GM18873 (cell line): ENCODE measurements around the gene NFATC2.

ENCODE experiments used
- ATAC-seq: cut with Tn5 transposase; IDR thresholded peaks from one replicate; pipeline ENCODE4 v1.9.1; 2021; ENCODE audit warnings: mild to moderate bottlenecking, moderate library complexity, moderate number of reproducible peaks; ENCODE audit not compliant: unreplicated experiment, low FRiP score

Gene NFATC2

DNA sequence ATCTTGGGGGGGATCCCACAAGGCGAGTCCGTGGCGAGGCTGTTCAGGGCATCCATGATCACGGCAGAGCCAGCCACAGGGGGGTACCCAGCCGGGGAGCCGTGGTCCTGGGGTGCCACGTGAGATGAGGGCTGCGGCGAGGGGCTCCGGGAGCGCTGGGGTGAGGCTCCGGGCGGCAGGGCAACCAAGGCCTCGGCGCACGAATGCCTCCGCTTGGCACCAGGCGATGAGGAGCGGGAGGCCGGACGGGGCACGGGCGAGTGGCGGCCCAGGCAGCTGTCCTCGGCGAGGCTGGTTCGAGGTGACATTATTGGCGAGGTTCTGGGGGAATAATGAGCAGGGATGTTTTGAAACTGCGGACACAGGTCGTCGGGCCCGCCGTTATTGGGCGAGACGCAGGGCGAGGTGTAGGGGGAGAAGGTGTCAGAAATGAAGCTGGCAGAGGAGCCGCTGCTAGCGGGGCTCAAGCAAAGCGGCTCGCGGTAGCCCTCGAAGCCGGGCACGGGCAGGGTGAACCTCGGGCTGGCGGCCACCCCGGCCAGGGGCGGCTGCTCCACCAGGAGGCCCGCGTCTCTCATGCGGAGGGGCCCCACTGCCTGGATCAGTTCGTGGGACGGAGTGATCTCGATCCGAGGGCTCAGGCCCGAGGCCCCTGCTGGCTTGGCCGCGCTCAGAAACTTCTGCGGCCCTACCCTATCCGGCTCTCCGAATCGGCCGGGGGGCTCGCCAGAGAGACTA lies 19.1 kb downstream of the NFATC2 start:
- ATAC-seq: no peak

DNA sequence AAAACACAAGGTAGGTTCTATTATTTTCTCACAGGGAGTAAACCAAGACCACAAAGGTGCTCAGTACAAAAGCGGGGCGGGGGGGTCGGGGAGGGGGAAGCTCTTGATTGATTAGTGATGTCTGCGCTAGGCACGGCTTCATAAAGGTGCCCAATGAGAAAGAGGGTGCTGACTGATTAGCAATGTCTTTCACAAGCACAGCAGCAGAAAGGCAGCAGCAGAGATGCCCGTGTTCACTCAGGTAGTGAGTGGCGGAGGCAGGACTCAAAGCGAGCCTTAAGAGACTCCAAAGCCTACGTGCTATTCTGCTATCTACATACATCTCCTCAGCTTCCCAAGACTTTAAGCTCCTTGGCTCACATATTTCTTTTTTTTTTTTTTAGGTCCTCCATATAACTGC lies 20.3 kb downstream of the NFATC2 start:
- no peak for ATAC-seq

DNA sequence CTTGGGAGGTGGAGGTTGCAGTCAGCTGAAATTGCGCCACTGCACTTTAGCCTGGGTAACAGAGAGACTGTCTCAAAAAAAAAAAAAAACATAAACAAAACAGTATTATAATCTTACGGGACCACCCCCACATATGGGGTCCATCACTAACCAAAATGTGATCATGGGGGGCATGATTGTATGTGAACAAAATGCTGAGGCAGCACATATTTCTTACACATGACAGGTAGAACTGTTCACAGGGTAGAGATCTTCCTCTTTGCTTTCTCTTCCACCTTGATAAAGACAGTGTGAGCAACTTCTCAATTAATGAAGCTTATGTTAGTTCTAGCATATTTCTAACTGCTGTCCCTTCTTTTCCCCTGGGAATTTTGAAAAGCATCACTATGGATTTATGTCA lies 24.7 kb downstream of the NFATC2 start:
- no peak for ATAC-seq

DNA sequence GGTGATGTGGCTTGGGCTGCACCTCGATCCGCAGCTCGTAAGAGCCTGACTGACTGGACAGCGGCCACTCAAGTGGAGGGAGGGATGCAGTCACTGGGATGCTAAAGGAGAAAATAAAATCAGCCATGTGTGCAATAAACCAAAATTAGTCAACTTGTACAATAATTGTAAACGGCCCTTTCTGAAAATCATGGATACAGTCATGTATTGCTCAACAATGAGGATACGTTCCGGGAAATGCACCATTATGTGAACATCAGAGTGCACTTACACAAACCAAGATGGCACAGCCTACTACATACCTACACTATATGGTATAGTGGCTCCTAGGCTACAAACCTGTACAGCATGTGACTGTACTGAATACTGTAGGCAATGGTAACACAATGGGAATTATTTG lies 25.7 kb downstream of the NFATC2 start:
- ATAC-seq: no peak

DNA sequence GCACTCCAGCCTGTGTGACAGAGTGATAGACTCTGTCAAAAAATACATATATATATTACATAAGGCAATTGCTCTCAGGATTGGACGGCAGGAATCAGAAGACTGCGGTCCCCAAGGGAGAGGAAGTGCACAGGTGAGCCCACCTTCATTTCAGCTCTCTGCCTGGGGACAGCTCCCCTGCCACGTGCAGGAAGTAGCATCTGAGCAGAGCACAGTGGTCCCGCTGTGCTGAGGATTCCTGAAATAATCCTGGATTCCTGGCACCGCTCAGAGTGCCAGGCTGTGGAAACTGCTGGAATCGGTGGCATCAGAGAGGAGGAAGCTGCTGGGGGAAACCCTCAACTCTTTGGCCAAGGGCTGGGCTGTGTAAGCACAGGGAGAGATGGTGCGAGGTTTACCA lies 27.7 kb downstream of the NFATC2 start:
- ATAC-seq: no peak

DNA sequence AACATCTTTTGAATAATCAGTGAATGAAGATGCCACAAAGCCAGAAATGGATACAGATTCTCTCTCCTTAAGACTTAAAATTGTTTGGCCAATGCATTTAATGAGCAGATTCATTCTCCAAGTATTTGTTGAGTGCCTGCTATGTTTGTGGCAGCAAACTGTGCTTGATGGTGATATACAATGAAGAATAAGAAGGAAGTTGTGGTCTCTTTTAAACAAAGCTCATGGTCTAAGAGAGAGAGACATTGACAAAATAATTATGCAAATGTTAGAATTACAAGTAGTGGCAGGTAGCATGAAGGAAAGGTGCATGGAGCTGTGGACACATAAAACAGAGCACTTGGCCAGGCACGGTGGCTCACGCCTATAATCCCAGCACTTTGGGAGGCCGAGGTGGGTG lies 28.3 kb downstream of the NFATC2 start:
- ATAC-seq: no peak

DNA sequence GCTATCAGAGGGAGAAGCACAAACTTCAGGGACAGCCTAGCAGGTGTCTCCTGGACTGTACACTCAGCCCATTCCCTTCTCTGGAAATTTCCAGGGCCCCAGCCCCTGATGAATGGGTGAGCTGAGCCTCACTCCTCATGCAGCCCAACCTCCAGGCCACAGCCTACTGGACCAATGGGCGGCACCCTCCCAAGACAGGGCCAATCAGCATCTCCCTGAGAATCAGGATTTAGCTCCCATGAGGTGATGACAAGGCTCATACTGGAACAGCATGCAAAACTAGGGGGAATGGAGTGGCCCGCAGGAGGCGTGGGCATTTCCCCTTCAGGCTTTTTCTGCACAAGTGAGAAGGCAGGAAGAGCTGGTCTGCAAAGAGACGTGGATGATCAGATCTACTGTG lies 29.0 kb downstream of the NFATC2 start:
- no peak for ATAC-seq

DNA sequence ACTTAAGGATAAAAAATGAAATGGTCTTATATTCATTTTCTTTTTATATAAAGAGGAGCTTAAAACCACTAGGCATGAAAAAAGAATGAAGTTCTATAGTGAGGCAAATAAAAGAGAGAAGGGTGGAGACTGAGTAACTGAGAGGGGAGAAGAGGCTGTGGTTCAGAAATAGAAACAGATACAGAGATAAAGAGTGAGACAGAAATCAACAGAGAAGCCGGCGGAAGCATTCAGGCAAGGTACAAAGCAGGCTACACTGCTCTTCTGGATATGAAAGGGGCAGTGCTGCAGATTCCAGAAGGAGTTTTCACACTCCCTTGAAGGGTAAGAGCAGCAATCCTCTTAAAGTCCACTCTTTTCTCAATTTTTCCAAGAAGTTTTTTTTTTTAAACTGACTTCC lies 29.9 kb downstream of the NFATC2 start:
- no peak for ATAC-seq

DNA sequence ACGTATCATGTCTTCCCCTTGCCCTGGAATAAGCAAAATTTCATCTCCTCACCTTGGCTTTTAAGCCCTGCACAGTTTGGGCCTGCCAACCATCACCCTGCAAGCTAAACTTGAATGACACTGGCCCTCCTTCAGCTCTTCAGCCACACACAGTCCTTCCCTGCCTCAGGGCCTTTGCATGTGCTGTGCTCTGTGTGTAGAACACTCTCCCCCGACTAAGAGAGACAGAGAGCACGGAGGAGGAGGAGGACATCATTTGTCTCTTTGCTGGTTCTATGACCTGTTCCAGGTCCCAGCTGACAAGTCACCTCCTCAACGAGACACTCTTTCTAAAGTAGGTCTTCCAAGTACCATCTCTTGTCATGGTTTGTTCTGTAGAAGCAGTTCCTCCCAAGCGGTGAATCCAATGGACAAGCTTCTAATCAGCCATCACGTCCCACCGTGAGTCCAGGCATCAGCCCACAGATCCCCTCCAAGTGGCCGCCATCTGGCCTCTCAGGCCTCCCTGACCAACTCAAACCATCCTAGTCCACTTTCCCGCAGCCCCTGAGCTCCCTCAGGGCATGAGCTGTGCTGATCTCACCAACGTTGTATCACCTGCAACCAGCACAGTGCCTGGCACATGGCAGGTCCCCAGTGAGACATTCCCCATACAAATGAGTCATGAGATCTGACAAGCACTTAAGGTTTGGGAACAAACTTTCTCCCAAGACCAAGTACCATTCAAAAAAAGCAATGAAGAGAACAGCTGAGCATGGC lies 30.5 kb downstream of the NFATC2 start:
- no peak for ATAC-seq

DNA sequence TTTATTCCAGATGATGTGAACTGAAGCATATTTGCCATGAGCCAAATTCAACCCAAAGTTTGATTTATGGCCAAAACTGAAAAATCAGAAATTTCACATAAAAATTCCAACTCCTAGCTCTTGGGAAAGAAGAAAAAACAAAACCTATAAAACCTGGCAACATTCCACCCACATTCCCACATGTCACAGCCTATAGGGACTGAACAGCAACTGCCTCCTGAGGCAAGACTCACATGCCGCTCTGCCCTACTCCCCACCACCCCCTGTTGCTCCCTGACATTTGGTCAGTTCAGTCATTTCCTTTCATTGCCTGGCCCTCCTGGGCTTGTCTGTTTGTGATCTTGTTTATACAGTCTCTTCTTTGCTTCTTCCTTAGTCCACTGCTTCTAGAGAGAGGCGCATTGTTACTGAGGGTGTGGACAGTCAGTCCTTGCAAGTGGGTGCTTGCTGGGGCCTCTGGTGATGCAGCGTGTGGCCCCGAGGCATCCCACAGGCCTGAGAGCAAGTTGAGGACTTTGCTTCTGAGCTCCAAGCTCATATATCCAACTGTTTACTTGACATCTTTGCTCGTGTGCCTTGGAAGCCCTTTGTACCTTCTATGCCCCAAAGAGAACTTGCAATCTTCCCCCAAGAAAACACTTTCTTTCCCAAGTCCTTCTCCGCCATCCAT lies 31.4 kb downstream of the NFATC2 start:
- ATAC-seq: no peak

DNA sequence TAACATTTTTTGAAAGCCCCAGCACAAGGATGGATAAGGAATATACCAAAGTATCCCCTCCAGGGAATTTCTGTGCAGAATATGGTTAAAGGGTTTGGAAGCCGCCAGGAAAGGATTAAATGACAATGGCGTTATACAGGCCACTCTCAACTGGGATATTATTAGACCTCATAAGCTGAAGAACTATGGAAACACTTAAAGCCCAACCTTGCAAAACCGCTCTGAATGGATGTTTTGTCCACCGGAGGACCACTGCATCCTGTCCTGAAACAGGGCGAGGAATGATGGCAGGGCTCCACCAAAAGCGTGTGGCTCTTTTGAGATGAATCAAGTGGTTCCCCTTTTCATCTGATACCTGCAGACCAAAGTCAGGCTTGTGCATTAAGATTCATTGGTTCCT lies 32.4 kb downstream of the NFATC2 start:
- no peak for ATAC-seq

DNA sequence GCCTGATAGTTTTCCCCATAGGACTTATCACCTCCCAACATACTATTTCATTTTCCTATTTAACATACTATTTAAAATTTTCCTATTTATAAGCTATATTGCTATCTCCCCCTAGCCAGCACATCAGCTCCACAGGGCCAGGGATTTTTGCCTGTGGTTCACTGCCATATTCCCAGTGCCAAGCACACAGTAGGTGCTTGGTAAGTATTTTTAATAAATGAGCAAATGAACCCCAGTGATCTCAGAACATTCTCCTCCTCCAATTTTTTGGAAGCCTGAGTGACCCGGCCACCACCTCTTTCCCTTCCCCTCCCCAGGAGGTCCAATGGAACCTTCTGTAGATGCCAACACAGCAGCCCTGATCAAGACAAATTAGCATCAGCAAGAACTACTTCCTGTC lies 33.3 kb downstream of the NFATC2 start:
- ATAC-seq: no peak

DNA sequence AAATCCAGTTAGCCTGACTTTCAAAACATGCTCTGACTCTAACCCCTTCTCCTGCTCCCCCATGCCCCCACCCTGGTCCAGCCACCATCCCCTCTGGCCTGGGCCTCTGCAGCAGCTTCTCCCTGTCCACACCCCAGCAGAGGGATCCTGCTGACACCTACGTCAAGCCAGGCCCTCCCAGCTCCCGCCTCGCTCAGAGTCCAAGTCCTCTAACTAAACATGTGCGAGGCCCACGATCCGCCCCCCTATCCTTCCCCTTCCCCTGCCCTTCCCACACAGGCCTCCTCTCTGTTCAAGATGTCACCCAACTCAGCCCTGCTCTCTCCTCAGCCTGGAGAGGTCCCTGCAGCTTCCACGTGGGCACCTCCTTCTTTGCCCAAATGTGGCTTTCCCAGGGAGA lies 33.7 kb downstream of the NFATC2 start:
- ATAC-seq: no peak

DNA sequence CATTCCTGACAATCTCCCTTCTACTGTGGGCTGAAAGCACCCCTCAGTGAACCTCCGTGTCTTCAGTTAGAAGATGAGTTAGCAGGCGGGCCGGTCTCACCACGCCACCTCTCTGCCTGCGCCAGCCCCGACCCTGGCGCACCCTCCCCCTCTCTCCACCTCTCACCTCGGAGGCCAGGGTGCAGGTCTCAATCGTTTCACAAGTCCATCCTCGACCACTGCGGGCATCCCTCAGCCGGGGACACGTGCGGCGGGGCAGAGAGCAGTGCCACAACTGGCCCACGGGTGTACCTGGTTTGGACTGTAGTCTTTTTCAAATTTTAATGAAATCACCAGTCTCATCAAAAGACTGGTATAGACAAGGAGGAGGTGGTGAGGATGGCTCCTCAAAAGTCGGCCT lies 34.4 kb downstream of the NFATC2 start:
- ATAC-seq: no peak

DNA sequence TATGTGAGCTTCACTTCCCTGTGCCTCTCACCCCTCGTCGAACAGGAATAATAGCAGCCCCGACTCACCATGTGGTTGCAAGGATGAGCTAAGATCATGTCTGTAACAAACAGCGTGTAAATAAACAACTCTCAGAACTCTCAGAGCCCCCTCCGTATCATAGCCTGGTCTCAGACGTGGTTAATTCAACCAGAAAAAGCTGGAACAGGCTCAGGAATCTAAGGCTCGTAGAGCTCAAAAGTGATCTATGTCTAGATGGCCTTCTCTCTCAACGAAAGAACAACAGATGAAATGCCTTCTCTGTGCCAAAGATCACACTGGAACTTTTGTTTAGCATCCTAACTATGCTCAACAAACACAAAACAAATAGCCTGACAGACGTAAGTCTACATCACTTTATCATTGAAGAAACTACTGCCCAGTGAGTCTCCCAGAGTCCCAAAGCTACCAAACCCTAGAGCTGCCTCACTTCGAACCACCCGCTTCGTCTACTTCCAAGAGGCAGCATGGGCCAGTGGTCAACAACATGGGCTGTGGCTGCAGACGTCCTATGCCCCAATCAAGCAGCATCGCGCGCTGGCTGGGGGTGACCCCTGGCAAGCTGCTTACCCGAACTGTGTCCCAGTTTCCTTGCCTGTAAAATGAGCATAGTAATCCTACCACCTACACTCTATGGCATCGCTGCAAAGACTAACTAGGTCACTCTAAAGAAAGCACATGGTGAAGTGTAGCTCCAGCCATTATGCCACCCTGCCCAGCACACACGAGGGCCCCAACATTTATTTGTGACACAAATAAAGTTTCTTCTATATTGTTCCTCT lies 35.1 kb downstream of the NFATC2 start:
- no peak for ATAC-seq

DNA sequence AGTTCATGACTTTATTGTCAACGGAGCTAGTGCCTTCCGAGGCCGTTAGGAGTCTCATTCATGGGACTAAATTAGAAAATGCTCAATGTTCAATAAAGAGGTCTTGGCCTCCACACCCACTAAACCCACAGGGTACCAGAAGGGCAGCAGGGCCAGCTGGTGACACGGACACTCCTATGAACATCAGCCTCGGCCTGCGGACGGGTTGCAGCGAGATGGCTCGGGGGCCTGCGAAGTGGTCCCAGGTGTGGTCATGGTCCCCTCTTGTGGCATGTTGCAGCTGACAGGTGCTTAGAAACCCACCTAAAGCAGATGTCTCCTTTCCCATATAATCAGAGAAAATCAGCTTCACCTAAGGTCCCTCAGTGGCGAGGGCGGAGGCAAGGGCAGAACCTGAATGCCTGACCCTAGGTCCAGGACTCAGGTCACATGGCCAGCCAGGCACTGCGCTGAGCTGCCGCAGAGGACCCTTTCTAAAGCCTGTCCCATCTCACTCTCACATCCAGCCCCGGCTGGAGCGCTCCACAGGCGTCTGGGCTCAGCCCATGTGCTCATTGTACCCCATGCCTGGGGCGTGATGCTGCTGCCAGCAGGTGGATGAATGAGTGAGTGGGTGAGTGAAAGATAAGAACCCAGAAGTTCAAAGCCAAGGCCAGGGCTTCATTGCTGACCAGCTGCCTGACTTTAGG lies 35.8 kb downstream of the NFATC2 start:
- no peak for ATAC-seq

DNA sequence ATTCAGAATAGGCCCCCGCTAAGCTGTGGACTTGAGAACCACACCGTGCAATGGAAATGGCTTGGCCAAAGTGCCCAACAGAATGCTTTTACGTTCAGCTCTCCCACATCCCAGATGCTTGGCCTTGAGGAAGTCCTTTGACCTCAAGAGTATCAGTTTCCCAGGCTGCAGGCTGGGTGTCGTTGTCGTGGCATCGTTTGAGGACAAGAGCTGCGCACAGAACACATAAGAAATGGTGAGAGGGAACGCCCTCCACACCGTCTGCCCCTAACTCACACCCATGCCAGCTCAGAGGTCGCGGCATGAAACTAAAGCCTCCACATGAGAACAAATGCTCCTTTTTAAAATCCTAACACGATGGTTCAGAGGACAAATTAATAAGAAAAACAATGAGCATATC lies 37.0 kb downstream of the NFATC2 start:
- no peak for ATAC-seq

DNA sequence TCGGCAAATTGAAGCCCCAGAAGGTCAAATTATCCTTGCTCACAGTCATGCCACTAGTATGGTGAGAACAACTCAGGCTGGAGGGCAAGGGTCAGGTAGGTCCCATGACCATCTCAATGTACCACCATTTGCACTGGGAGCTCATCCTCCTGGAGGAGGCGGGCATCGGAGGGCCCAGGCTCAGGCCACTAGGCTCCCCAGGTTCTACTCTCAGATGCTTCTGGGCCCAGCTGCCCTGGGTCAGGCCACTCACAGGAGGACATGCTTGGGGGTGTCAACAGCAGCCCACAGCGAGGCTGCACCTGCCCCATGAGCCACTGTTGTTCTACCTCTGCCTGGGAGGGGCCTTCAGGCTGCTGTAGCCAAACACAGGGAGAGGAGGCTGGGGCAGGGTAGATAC lies 39.1 kb downstream of the NFATC2 start:
- ATAC-seq: no peak

DNA sequence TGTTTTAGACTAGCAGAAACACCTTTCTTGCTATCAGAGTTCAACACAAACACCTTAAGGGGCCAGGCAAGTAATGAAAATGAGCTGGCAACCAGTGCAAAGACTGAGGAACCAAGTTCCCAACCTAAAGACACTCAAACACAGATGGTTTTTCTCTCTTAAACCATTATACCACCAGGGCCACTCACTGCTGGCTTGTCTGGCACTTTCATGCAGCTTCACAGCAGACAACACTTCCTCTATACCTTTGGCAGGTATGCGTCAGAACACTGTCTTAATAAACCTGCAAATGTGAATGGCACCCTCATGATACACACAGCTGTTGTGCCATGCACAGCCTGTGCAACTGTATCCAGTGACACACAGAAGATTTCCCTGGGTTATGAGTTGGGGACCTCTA lies 41.6 kb downstream of the NFATC2 start:
- ATAC-seq: no peak

DNA sequence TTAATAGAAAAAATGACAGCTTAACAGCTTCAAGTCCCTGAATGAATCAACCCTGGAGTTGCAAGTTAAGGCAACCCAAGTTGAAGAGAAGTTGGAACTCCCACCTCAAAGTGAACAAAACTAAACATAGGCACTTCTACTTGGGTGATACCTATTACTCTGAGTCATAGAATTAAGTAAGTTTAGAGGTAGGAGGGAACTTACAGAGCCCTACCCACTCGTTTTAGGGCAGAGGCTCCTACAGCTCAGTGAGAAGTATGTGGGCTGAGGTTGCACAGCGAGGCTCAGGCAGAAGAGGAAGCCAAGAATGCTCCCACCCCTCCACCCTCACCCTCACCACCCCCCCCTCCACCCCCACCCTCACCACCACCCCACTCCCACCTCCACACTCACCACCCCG lies 42.2 kb downstream of the NFATC2 start:
- no peak for ATAC-seq
